Endometrium (tissue), 2 donors: ENCODE results near the gene GDPD3.

ENCODE experiments used
- FAIRE-seq: peaks from 2 replicates; lab custom pipeline; 2012; peaks lifted over from hg19 to GRCh38; lab: Jason Lieb, UNC
- donor health status: control.
- donor health status: control.

Gene GDPD3

DNA sequence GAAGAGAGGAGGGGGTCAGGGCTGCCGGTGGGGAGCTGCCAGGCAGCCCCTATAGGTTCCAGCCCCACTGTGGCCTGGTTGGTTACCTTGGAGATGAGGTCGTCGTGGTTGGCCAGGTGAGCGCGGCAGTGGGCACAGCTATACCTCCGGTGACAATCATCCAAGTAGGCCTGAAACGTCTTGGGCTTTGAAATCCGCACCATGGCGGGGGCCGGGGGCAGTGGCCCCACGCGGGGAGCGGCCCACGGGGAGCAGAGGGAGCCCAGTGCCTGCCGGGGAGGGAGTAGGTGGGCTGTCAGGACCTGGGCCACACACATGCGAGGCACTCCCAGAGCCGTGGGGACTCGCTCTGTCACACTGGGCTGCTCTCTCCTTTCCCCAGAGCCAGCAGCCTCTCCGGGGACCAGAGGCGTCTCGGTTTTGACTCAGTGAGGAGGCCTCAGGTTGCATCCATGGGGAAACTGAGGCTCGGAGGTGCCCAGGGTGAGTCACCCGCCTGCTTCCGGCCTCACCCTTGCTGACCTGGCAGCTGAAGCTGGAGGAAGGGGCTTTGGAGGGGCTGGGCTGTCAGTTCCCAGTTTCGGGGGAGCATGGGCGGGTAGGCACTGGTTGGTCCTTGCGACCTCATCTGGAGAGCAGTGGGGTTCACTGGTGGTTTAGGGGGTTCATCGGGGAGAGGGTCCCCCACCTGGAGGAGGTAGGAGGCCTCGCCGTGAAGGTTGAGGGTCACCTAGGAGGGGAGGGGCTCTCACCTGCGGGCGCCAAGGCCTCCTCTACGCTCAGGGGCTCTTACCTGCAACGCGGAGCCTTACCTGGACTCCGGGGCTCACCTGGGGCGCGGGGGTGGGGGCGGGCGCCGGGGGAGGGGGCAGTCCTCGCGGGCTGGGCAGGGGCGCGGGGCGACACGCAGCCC lies 17.9 kb downstream of the GDPD3 start:
- no peak for FAIRE-seq

DNA sequence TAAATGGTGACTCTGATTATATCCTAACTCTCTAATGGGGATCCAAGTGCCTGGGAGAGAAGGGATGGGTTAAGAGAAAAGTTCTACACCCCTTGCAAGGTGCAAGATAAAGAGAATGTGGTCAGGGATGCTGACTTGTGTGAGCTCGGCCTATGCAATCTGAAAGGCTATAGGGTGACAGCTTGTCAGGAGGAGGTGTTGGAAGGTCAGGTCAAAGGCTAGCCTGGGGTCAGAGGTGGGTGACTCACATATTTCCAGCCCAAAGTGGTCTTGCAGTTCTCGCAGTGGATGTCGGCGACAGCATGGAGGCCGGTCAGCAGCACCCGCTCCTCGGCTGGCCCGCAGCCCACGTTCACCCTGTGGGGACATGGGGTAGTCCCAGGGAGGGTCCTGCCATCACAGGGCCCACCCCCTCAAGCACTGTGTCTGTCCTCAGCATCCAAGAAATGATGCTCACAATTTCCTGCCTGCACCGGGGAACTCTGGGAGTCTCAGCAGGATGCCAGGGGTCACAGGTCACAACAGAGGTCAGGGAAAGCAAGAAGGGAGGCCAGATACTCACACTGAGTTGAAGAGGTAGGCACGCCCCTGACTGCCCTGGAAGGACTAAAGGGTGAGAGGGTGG lies 18.7 kb downstream of the GDPD3 start:
- FAIRE-seq, result no peak

DNA sequence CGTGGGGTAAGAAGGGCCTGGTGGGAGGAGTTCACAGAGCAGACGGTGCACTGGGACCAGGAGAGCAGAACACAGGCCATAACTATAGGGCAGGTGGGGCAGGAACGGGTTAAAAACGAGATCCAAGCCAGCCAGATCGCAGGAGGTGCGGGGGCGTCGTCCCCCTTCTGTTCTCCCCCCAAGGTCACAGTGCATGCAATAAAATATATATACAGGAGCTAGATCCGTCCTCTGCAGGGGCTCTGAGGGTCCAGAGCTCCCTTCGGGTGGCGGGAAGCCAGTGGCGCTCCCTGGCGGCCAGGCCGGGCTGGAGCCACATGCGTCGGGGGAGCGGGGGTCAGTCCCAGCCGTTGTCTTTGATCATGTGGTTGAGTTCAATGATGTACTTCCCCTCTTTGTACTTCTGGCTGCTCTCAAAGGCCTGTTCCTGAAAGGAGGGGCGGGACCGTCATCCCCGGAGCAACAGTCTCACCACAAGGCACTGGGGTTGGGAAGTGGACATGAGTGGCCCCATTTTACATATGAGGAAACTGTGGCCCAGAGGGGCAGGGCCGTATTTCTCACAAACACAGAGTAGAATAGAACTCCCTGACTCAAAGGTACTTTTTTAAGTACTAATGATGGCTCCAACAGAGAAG lies 20.8 kb downstream of the GDPD3 start:
- FAIRE-seq, result no peak

DNA sequence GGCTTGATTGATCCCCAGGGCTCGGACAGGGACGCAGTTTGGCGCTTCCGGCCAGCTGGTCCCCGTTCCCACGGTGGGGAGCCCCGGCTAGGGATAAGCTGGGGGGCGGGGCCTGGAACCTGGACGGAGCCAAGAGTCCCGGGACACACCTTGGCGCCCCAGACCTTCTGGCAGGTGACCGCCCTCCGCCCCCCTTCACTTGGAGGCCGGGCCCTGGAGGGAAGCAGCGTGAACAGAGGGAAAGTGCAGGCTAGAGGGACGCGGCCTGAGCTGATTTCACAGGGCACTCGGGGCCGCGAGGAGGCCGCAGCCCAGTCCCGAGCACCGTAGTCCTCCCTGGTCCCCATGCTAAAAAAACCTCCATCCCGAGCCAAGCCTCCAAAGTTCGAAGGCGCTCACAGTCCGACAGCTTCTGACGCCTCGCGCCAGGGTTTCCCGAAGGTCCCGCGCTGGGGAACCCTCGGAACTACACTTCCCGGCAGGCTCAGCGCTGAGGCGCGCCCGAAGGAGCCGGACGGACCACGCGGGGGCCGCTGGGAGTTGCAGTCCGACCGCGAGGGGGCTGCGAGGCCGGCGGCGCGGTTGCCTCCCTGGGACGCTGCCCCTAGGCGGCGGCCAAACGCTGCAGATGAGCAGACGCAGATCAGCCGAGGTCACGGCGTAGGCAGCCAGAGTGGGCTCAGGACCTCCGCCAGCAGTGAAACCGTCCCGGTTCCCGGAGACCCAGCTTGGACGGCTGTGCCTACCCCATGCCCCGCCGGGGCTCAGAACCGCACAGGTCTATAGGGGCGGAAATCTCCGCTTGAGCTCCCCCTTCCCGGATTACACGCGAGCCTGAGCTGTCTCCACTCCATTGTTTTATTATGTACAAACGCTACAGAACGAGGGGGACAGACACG lies 21.6 kb downstream of the GDPD3 start, which contains the start of gene TBX6:
Gene TBX6, minus strand, starts transcription at position 451 of the 899 bp plus-strand sequence. CDS start 731 bp downstream, outside the sequence.
- no peak for FAIRE-seq

DNA sequence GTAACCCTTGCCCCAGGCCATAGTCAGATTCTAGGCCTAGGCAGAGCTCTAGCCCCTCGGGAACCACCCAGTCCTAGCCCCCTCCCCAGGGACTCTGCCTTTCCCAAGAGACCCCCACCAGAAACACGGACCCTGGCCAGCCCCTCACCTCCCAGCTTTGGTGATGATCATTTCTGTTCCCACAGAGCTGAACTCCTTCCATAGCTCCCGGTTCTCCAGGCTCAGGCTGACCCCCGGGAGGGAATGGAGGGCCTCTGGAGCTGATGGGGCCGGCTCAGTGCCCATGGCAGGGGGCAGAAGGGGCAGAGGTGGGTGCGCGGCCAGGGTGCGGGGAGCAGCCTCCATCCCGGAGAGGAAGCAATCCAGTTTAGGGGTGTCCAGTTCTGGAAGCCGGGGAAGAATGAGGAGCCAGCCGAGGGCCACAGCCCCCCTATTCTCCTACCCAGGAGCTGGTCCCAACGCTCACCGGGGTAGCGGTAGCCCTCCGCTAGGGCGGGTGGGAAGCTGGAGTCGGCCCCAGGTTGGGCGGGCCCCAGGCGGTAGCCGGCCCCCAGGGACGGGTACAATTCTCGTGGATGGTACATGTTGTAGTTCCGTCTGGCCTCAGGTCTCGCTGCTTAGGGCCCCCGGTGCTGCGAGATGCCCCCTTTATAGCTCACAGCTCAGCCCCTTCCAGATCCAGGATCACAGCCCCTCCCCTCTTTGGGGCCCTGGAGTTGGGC lies 22.6 kb downstream of the GDPD3 start:
- no peak for FAIRE-seq

DNA sequence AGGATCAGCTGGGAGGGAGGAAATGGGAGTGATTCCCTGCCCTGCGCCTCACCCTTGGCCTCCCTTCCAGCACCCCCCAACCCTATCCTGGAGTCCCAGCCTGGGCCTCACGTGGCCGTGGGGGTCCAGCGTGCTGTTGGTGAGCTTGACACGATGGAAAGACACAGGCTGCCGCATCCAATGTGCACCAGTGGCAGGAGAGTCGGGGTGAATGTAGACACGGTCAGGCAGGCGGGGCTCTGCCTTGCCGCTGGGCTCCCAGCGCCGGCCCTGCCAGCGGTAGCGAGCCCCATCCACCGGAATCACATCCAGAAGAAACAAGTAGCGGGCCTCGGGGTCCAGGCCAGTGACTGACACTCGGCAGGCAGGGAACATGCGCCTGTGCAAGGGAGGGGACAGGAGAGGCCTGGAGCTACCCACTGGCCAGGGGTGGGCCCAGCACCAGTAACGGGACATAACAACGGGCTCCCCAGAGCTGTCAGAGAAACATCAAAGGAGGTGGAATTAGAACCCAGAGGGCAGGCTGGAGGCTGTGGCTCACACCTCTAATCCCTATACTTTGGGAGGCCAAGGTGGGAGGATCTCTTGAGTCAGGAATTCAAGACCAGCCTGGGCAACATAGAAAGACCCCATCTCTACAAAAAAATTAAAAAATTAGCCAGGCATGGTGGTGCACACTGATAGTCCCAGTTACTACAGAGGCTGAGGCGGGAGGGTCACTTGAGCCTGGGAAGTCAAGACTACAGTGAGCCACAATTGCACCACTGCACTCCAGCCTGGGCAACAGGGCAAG lies 24.3 kb downstream of the GDPD3 start:
- FAIRE-seq, result no peak

DNA sequence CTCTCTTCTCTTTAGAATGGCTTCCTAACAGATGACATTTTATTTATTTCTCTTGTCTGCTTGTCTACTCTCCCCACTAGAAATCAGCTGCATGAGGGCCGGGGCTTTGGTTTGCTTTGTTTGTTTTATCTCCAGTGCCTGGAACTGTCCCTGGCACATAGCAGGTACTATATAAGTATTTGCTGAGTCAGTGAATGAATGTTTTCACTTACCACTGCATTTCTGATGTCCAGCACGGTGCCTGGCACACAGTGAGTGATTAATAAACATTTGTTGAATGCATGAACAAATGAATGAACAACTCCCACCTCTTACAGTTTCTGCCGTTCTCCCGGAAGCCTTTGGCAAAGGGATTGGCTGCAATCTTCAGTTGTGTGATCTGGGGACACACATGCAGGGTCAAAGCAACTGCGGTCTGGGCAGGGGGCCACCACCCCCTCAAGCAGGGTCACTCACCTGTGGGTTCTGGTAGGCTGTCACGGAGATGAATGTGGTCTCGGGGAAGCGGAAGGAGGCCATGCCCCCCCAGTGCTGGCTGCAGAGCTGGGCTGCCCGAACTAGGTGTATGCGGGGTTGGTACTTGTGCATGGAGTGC lies 25.0 kb downstream of the GDPD3 start:
- no peak for FAIRE-seq

DNA sequence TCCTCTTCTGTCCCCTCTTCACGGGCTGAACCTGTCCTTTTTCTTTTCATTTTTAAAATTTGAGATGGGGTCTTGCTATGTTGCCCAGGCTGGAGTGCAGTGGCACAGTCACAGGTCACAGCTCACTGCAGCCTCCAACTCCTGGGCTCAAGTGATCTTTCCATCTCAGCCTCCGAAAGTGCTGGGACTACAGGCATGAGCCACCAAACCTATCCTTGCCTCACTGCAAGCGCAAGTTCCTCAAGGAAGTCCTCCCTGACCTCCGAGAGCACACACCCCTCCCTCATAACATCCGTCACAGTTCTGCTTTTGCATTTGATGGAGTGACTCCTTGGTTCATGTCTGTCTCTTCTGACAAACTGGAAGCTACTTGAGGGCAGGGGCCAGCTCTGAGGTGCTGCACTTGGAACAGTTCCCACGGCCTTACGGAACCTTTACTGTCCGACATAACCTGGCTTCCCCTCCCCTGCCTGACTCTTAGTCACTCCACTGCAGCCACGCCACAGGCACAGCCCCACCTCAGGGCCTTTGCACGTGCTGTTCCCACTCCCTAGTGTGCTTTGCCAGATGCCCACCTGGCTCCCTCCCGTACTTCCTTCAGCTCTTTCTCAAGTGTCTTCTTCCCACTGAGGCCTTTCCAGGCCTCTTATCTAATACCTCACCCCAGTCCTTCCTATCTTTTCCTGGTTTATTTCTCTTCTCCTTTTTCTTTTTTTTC lies 26.0 kb downstream of the GDPD3 start:
- no peak for FAIRE-seq

DNA sequence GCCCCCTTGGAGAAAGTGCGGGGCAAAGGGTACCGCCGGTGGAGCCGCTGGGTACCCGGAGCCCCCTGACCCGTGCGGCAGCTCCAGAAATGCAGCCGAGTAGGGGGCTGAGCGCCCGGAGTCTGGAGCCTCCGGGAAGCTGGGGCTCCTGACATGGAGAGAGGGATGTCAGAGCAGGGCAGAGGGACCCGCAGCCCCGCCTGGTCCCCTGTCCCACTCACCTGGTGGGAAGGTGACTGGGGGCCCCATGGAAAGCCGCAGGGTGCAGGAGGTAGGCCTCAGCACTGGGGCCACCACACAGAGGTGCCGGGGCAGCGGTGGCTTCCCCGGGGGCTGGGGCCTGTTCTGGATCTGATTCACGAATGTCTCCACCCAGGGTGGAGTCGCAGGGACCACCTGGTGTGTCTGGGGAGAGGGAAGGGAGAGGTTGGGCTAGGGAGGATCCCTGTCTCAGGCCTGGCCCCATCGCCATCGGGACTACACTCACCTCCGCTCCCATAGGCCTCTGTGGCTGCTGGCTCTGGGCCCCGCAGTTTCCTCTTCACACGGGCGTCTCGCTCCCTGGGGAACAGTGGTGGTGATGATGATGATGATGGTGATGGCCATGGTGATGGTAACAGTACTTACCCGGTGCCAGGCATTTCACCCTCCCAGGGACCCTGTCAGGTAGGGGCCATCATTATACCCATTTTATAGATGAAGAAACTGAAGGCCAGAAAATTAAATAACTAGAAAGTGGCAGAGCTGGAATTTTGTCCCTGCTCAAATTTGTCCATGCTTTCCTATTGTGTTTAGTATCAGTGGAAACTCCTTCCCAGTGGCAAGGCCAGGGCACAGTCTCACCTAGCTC lies 26.8 kb downstream of the GDPD3 start:
- FAIRE-seq, result no peak

DNA sequence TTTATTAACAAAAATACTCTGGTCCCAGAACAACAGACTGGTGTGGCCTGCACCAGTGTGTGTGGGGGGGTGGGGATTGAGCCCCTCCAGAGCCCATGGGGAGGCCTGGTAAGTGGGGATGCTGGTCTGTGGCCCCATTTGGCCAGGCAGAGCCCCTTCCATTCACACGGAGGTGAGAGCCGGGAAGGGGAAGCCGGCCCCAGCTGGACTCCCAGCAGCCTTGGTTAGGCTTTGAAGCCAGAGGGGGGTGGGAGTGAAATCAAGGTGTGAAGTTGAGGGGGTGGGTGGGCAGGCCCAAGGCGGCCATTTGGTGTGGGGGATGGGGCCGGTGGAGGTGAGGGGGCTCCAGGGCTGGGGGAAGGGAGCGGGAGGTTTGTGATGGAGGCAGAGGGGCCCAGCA lies 27.5 kb downstream of the GDPD3 start:
- no peak for FAIRE-seq

DNA sequence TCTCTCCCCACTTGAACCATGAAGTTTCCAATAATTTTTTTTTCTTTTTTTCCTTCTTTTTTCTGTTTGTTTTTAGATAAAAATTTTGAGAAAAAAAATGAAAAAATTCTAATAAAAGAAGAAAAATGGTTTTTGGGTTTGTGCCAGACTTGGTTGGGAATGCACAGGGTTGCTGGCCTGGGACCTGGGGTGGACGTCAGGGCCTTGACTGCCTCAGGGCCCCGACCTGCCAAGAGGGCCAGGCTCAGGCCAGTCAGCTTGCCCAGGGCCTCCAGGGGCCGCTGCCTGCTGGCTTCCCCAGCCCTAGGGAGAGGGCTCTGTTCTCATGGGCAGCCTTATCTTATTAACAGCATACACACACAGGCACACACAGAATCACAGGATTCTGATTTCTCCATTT lies 28.1 kb downstream of the GDPD3 start:
- FAIRE-seq, result no peak

DNA sequence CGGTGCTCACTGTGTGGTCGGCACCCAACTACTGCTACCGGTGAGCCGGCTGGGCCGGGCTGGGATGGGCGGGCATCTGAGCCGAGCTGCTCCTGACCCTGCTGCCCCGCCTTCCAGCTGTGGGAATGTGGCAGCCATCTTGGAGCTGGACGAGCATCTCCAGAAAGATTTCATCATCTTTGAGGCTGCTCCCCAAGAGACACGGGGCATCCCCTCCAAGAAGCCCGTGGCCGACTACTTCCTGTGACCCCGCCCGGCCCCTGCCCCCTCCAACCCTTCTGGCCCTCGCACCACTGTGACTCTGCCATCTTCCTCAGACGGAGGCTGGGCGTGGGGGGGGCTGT lies 28.5 kb downstream of the GDPD3 start:
- FAIRE-seq, result no peak

DNA sequence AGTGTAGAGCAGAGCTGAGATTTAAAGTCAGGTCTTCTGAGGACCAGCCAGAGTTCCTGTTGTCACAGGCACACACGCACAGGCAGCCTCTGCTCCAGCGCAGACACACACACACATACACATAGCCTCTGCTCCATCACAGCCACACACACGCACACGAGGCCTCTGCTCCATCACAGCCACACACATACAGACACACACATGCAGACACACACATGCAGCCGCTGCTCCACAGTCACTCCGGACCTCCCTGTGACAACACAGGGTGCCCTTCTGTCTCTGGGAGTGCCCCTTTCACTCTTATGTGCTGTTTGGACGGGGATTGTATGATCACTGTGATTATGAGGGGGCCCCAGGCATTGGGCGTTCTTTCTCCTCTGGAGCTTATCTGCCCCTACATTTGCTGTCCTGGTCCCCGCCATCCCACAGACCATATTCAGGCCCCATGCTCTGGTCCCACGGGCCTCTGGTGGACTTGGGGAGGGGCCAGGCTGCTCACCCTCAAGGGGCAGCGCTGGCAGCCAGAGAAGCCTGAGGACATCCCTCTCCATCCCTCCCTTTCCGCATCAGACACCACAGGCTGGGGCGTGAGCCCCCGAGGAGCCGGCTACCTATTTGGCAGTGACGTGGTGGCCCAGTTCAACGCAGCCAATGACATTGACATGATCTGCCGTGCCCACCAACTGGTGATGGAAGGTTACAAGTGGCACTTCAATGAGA lies 29.1 kb downstream of the GDPD3 start:
- FAIRE-seq, result no peak

DNA sequence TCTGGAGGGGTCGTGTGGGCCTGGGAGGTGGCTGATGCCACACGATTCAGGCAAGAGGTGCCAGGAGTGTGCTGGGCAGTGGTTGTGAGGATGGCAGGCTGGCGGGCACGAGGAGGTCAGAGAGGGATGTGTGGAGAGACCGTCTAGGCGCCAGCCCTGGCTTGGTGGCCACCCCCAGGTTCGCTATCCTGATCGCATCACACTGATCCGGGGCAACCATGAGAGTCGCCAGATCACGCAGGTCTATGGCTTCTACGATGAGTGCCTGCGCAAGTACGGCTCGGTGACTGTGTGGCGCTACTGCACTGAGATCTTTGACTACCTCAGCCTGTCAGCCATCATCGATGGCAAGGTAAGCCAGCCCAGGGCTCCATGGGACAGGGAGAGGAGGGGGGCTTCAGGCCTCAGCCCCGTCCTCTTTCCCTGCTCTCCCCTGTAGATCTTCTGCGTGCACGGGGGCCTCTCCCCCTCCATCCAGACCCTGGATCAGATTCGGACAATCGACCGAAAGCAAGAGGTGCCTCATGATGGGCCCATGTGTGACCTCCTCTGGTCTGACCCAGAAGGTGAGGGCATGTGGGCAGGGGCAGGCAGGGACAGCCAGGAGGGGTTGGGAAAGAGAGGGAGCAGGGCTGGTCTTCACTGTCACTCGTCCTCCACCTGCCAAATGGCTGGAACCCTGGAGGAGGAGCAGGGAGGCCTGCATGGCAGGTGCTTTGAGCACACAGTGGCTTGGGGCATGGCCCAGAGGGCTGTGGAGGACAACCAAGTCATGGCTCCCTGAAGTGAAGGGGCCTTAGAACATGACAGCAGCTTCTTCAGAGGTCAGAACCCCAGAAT lies 29.9 kb downstream of the GDPD3 start:
- FAIRE-seq, result no peak

DNA sequence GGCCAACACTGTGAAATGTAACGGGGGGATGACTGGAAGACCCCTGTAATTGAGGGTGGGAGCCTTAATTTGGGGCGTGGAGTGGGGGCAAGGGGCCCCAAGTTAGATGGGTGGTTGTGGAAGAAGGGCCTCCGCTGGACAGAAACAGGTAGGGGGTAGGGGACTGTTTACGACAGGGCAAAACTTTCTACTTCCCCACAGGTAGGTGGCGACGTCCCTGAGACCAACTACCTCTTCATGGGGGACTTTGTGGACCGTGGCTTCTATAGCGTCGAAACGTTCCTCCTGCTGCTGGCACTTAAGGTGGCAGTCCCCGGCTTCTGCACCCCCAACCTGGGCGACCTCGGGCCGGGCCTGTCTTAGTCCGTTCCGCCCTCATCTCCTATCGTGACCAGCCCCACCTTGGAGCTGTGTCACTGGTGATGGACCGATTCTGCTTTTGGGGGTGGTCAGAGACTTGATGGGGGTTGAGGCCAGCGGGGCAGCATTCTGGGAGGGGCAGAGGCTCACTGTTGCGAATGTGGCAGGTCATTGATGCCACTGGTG lies 30.7 kb downstream of the GDPD3 start:
- no peak for FAIRE-seq

DNA sequence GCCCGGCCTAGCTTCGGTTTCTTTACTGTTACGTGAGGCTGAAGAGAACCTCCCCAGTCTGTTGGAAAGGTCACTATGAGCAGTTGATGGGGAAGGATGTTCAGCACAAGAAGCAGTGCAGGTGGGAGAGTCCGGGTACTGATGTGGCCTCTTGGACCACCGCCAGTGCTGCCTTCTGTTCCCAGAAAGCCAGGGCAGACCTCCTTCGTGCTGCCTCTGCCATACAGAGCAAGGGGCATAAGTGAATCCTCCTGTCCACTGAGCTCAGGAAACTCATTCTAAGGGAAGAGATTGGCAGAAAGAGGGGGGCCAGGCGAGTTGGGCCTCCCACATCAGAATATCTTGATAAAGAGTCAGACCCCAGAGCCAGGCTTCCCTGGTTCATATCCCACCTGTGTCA lies 33.9 kb downstream of the GDPD3 start:
- FAIRE-seq, result no peak

DNA sequence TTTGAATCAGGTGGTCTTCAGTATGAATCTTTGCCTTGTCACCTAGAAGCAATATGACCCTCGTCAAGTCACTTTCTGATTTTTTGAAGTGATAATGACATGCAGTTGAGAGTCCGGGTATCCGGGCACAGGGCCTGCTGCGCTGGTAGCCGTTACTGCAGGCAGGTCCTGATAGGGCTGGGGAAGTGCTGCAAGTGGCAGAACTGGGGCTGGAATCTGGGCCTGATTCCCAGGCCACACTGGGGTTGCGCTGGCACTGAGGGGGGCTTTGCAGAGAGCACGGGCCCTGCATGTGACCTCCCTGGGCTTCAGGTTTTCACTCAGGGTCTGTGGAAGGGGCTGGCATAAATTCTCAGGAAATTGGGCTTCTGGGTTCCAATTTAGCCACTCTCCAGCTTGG lies 34.6 kb downstream of the GDPD3 start:
- FAIRE-seq, result no peak
